H1 (cell line): ENCODE measurements around the gene CASS4. TPM values are rescaled to one million over a fixed set of nuclear protein-coding genes. Genes with fewer than 3 reads are reported as not detected.

Experiments
- CTCF ChIA-PET: fragments of 300-600 bp; sonication (Branson Sonifier 250); formaldehyde crosslinking; loops from one replicate; lab custom pipeline; 2021; ENCODE audit not compliant: partially characterized antibody; lab: Charles Lee
- POLR2A ChIA-PET: fragments of 300-600 bp; sonication (Branson Sonifier 250); formaldehyde crosslinking; loops from one replicate; lab custom pipeline; 2021; ENCODE audit warnings: inconsistent platforms; ENCODE audit not compliant: partially characterized antibody; lab: Charles Lee
- DNase-seq, 2 experiments: peaks; one replicate each; pipeline versions ENCODE4 v3.0.0 to v3.0.0-alpha.2; 2010 to 2022; ENCODE audit warnings: low spot score in 2 of 2, low read depth in 1 of 2, mixed read lengths in 1 of 2
- FAIRE-seq: peaks from 2 replicates; lab custom pipeline; 2011; peaks lifted over from hg19 to GRCh38; lab: Jason Lieb, UNC
- H2AFZ ChIP-seq: 2 replicates; pipeline ENCODE4 v1.8.1; 2012; ENCODE audit warnings: low read length, inconsistent platforms
- H2AK5ac ChIP-seq: 2 replicates; pipeline ENCODE4 v1.6.1; 2013; ENCODE audit warnings: low read depth, low read length
- H2BK120ac ChIP-seq: replicated peaks from 2 replicates; pipeline ENCODE3; 2013; ENCODE audit warnings: low read depth, low read length, inconsistent platforms
- H2BK12ac ChIP-seq: 2 replicates; pipeline ENCODE4 v1.6.1; 2013; ENCODE audit warnings: low read depth, low read length
- H2BK15ac ChIP-seq: 2 replicates; pipeline ENCODE4 v1.6.1; 2013; ENCODE audit warnings: low read length
- H2BK20ac ChIP-seq: 2 replicates; pipeline ENCODE4 v1.6.1; 2013; ENCODE audit warnings: low read length
- H2BK5ac ChIP-seq: 2 replicates; pipeline ENCODE4 v1.6.1; 2013; ENCODE audit warnings: low read depth, low read length
- H3K14ac ChIP-seq: 2 replicates; pipeline ENCODE4 v1.6.1; 2013; ENCODE audit warnings: inconsistent platforms; ENCODE audit not compliant: insufficient read length
- H3K18ac ChIP-seq: 2 replicates; pipeline ENCODE4 v1.6.1; 2013; ENCODE audit warnings: low read length; ENCODE audit errors: extremely low read depth
- H3K23ac ChIP-seq: 2 replicates; pipeline ENCODE4 v1.6.1; 2013; ENCODE audit warnings: inconsistent platforms; ENCODE audit not compliant: insufficient read length
- H3K23me2 ChIP-seq: 2 replicates; pipeline ENCODE4 v1.6.1; 2013; ENCODE audit warnings: low read depth, low read length
- H3K27ac ChIP-seq: 2 replicates; pipeline ENCODE4 v1.6.1; 2011; ENCODE audit warnings: low read depth, low read length, inconsistent platforms
- H3K27me3 ChIP-seq, 4 experiments: replicated peaks in 1 of 4; 1 replicate in 1 of 4; 2 replicates in 3 of 4; pipeline versions ENCODE4 v1.6.1 to v1.8.1; 2011 to 2013; ENCODE audit warnings: low read length in 3 of 4, mild to moderate bottlenecking in 3 of 4, inconsistent platforms in 2 of 4, mixed read lengths in 2 of 4, moderate library complexity in 1 of 4; ENCODE audit not compliant: control insufficient read depth in 3 of 4, insufficient read depth in 3 of 4; ENCODE audit errors: extremely low read depth in 1 of 4
- H3K36me3 ChIP-seq, 4 experiments: 2 replicates each; pipeline versions ENCODE4 v1.6.1 to v1.8.1; 2011 to 2013; ENCODE audit warnings: mild to moderate bottlenecking in 4 of 4, low read length in 3 of 4, moderate library complexity in 2 of 4, control low read depth in 1 of 4, inconsistent platforms in 1 of 4; ENCODE audit not compliant: insufficient read depth in 4 of 4, control insufficient read depth in 2 of 4
- H3K4ac ChIP-seq: replicated peaks from 2 replicates; pipeline ENCODE3; 2013; ENCODE audit warnings: low read length, low read depth, mixed read lengths, inconsistent platforms; ENCODE audit not compliant: insufficient read length
- H3K4me1 ChIP-seq, 4 experiments: replicated peaks in 1 of 4; 1 replicate in 1 of 4; 2 replicates in 3 of 4; pipeline versions ENCODE4 v1.6.1 to v1.8.1; 2011 to 2013; ENCODE audit warnings: low read length in 3 of 4, inconsistent platforms in 2 of 4, mixed read lengths in 1 of 4; ENCODE audit not compliant: insufficient read depth in 4 of 4, control insufficient read depth in 3 of 4
- H3K4me2 ChIP-seq, 2 experiments: 2 replicates each; pipeline versions ENCODE4 v1.6.1 to v1.8.1; 2011 to 2013; ENCODE audit warnings: low read depth in 2 of 2, low read length in 2 of 2, control low read depth in 1 of 2, inconsistent platforms in 1 of 2, mild to moderate bottlenecking in 1 of 2; ENCODE audit not compliant: insufficient read depth in 1 of 2
- H3K4me3 ChIP-seq, 4 experiments: fragments of 200-600, 300-600 bp in 1 of 4; sonication (generic), shearing (Covaris generic), sonication (Bioruptor Twin) in 1 of 4; 2 replicates each; pipeline versions ENCODE4 v1.5.1 to v1.8.1; 2011 to 2016; ENCODE audit warnings: low read length in 4 of 4, low read depth in 3 of 4, control low read depth in 2 of 4, inconsistent platforms in 2 of 4, mild to moderate bottlenecking in 2 of 4, mixed read lengths in 1 of 4, moderate library complexity in 1 of 4; ENCODE audit not compliant: insufficient read depth in 2 of 4; ENCODE audit errors: extremely low read depth in 1 of 4
- H3K56ac ChIP-seq: replicated peaks from 2 replicates; pipeline ENCODE3; 2013; ENCODE audit warnings: low read depth, mild to moderate bottlenecking, mixed read lengths, low read length, inconsistent platforms; ENCODE audit not compliant: insufficient read length
- H3K79me1 ChIP-seq: 2 replicates; pipeline ENCODE4 v1.6.1; 2013; ENCODE audit warnings: low read depth, low read length, control low read depth
- H3K79me2 ChIP-seq, 2 experiments: 2 replicates each; pipeline versions ENCODE4 v1.6.1 to v1.8.1; 2012 to 2013; ENCODE audit warnings: low read length in 2 of 2, mild to moderate bottlenecking in 2 of 2, inconsistent platforms in 1 of 2; ENCODE audit not compliant: insufficient read depth in 2 of 2, control insufficient read depth in 1 of 2
- H3K9ac ChIP-seq, 4 experiments: replicated peaks in 1 of 4; 1 replicate in 1 of 4; 2 replicates in 3 of 4; pipeline versions ENCODE4 v1.6.1 to v1.8.1; 2011 to 2013; ENCODE audit warnings: low read depth in 3 of 4, low read length in 3 of 4, control low read depth in 2 of 4, mild to moderate bottlenecking in 2 of 4, moderate library complexity in 2 of 4, inconsistent platforms in 1 of 4; ENCODE audit errors: extremely low read depth in 1 of 4
- H3K9me3 ChIP-seq, 2 experiments: 2 replicates each; pipeline versions ENCODE4 v1.6.1 to v1.8.1; 2012 to 2013; ENCODE audit warnings: mild to moderate bottlenecking in 2 of 2, moderate library complexity in 2 of 2, control low read depth in 1 of 2, inconsistent platforms in 1 of 2, low read depth in 1 of 2, low read length in 1 of 2, mixed read lengths in 1 of 2; ENCODE audit not compliant: insufficient read depth in 2 of 2
- H4K20me1 ChIP-seq, 2 experiments: replicated peaks in 1 of 2; 2 replicates each; pipeline versions ENCODE3 to v1.8.1; 2011 to 2013; ENCODE audit warnings: inconsistent platforms in 2 of 2, low read length in 2 of 2, mild to moderate bottlenecking in 1 of 2; ENCODE audit not compliant: insufficient read depth in 2 of 2, control insufficient read depth in 1 of 2
- H4K5ac ChIP-seq: 2 replicates; pipeline ENCODE4 v1.6.1; 2013; ENCODE audit warnings: low read length, low read depth, mixed read lengths, inconsistent platforms; ENCODE audit not compliant: insufficient read length
- H4K8ac ChIP-seq: 2 replicates; pipeline ENCODE4 v1.8.0; 2013; ENCODE audit warnings: mild to moderate bottlenecking, moderate library complexity, low read length, inconsistent platforms; ENCODE audit not compliant: insufficient read depth; ENCODE audit errors: extremely low read depth
- H4K91ac ChIP-seq: replicated peaks from 2 replicates; pipeline ENCODE3; 2013; ENCODE audit warnings: low read length, mixed read lengths, inconsistent platforms; ENCODE audit not compliant: insufficient read length
- EZH2 ChIP-seq: fragments of 200-600 bp; sonication (generic); IDR thresholded peaks from 2 replicates; pipeline ENCODE4 v1.7.1; 2012; ENCODE audit warnings: low read depth, mild to moderate bottlenecking, moderate library complexity, low read length, inconsistent platforms; ENCODE audit not compliant: severe bottlenecking
- SRF ChIP-seq: IDR thresholded peaks from 2 replicates; pipeline ENCODE4 v1.6.1; 2011; ENCODE audit warnings: mild to moderate bottlenecking, low read depth, low read length, moderate library complexity
- WGBS, 2 experiments: shearing (Covaris generic) in 1 of 2; methylation state at CpG; one replicate each; pipeline versions ENCODE4 v1.1.6 to v1.1.7; 2013 to 2015; ENCODE audit warnings: low lambda C conversion rate in 2 of 2, mixed read lengths in 2 of 2, inconsistent platforms in 1 of 2, low coverage in 1 of 2, missing lambda C conversion rate in 1 of 2; ENCODE audit not compliant: insufficient replicate concordance in 2 of 2, insufficient coverage in 1 of 2, insufficient read length in 1 of 2; ENCODE audit errors: extremely low coverage in 1 of 2, missing lambda C conversion rate in 1 of 2; 5-methylcytosine and 5-hydroxymethylcytosine counted together
- polyA plus RNA-seq, 7 experiments: library from polyadenylated mRNA; depleted of rRNA in 3 of 7; stranded (reverse) in 5 of 7; unstranded in 2 of 7; fragments of >200 nt in 5 of 7; fragments of 200-250 nt in 2 of 7; gene quantifications; 1 replicate in 5 of 7; 2 replicates in 1 of 7; 4 replicates in 1 of 7; pipeline versions ENCODE4 v1.2.1 to v1.2.3, GENCODE V29; 2011 to 2013; ENCODE audit warnings: missing spikeins in 2 of 7, mixed read lengths in 2 of 7
- total RNA-seq: library from RNA; stranded (reverse); fragmentation: NEBNext Ultra II Directional; extraction: Animal tissue kit (Norgen Biotek cat#: 25700); gene quantifications from 2 replicates; pipeline ENCODE4 v1.2.1, GENCODE V29; 2021

CASS4 gene
- total and polyA plus RNA-seq, 2 of the 8 experiments (the other 6 are each of a cell fraction or from before 2014, with no cell fraction given) = not detected

GRCh38 chr20:56385130-56385529, 26.9 kb upstream of the CASS4 start:
- FAIRE-seq = no peak
- Histone ChIP-seq H3K23ac (no peak overlapping the region), H3K27ac (no peak overlapping the region), H3K18ac (no peak overlapping the region), H2AFZ (no peak overlapping the region), H3K23me2 (no peaks in the 10 kb centered on the region), H4K20me1 (peaks cover 5 to 18% of the 10 kb centered on the region in 2 experiments), H3K56ac (no peak overlapping the region), H2BK12ac (no peak overlapping the region), H3K27me3 (no peaks in the 10 kb centered on the region), H2BK15ac (no peak overlapping the region), H4K8ac (no peak overlapping the region), H2AK5ac (no peak overlapping the region), H3K79me1 (peaks cover 10% of the 10 kb centered on the region; the same call in 1 of the 2 replicates), H3K36me3 (peaks cover 18 to 76% (median 62%) of the 10 kb centered on the region in 4 experiments), H3K79me2 (peaks cover 8 to 70% of the 10 kb centered on the region in 2 experiments), H2BK5ac (no peak overlapping the region), H2BK20ac (no peak overlapping the region), H4K91ac (no peak overlapping the region), H2BK120ac (no peak overlapping the region), H3K14ac (no peak overlapping the region), H3K9ac (no peak overlapping the region), H3K4me2 (no peak overlapping the region), H3K9me3 (no peaks in the 10 kb centered on the region), H3K4me1 (no peaks in the 10 kb centered on the region; a peak in 1 of 7 replicates), H3K4ac (no peak overlapping the region), H3K4me3 (no peak overlapping the region), H4K5ac (no peak overlapping the region)
- no peak for DNase-seq
- ChIA-PET POLR2A (interaction anchor here (0.7 to 2.5 kb wide), 4 partner anchors 10 to 26 kb away, joined by 3 to 11 read pairs (median 4); partner anchors contain the start of gene FAM210B), CTCF (no interaction called here)
- 97% methylated on average over 4 of the region's 4 CpGs; no CpG with 5 or more reads in 1 of the 2 experiments for WGBS, 2 experiments
- TF ChIP-seq EZH2 = no peak
- no peak for TF ChIP-seq SRF
